ENCODE data around the gene MOCOS.
A peak's percentile ranks its signal among the peaks of the same experiment; 100 is the strongest.

Gene MOCOS

DNA sequence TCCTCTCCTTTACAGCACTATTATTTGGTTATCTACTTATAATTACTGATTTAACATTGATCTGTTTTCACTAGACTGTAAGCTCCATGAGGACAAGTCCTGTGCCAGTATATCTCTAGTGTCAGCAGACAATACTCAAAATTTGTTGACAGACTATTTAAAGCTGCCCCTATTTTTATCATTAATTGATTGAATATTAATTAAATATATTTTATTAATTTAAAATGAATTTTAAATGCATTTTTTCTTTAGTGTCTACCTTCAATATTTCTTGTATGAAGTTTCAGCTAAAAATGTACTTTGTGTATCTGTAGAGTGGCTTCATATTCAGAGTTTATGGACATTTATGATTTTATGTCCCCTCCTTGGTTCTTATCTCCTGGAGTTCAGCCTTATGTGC, 83.9 kb downstream of the MOCOS start:
- no peak for DNase-seq (ENCODE audit: low spot score)

- DNase-seq (ENCODE audit: low spot score), result no peak
Observed at GRCh38 chr18:36273347-36273746, 86.0 kb downstream of the MOCOS start.

- DNase-seq (ENCODE audit: low spot score), result no peak
Observed at GRCh38 chr18:36274083-36274715, 86.9 kb downstream of the MOCOS start.

- no peak for DNase-seq (ENCODE audit: low spot score)
Observed at GRCh38 chr18:36275561-36275960, 88.3 kb downstream of the MOCOS start.

DNA sequence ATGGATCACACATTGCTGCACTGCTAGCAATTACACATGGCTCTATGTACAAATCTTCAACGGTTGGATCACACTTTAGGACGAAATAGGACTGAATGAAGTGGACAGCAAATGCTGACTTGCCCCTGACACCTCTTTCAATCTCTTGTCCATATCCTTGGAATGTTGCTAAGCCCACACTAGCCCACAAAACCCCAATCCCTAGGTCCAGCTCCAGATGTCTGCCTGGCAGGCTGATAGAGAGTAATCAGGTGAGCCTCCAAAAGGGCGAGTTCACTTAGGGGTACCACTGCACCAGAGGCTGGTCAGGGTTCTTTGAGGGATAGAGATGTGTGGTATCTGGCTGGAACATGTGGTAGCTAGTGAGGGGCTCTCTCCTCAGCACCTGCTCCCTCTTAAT, 91.7 kb downstream of the MOCOS start:
- no peak for DNase-seq (ENCODE audit: low spot score)

GRCh38 chr18:36281936-36282335, 94.6 kb downstream of the MOCOS start:
- DNase-seq (ENCODE audit: low spot score), result no peak

DNA sequence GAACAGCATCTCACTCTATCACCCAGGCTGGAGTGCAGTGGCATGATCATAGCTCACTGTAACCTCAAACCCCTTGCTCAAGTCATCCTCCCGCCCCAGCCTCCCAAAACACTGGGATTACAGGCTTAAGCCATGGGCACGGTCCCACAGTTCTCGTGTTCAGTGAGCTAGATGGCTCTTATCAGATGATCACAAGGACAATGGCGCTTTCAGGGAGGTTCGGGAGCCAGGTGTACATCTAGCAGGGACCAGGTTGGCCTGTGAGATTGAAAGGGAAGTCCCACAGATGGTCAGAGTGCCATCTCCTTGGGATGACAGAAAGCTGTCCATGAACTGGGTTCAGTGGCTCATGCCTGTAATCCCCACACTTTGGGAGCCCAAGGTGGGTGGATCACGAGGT, 96.2 kb downstream of the MOCOS start:
- DNase-seq (ENCODE audit: low spot score), result no peak

GRCh38 chr18:36284268-36284667, 97.0 kb downstream of the MOCOS start:
- DNase-seq (ENCODE audit: low spot score), result no peak

- DNase-seq (ENCODE audit: low spot score), result peak; percentile 80
Observed at GRCh38 chr18:36284671-36285295, 97.5 kb downstream of the MOCOS start.

GRCh38 chr18:36287653-36288052, 100.4 kb downstream of the MOCOS start:
- no peak for DNase-seq (ENCODE audit: low spot score)

DNA sequence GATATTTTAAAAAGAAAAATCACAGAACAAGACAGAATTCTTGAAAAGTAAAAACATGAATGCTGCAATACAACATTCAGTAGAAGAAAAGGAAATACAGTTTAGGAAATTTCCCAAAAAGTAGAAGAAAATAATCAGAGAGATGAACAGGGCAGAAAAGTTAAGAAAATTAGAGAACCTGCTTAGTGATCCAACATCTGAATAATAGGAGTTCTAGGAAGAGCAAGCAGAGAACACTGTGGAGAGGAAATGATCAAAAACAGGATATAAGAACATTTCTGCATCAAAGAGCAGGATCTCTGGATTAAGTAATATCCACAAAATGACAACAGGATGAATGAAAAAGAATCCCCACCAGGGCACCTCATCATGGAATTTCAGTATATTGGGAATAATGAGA, 101.4 kb downstream of the MOCOS start:
- DNase-seq (ENCODE audit: low spot score), result no peak

DNA sequence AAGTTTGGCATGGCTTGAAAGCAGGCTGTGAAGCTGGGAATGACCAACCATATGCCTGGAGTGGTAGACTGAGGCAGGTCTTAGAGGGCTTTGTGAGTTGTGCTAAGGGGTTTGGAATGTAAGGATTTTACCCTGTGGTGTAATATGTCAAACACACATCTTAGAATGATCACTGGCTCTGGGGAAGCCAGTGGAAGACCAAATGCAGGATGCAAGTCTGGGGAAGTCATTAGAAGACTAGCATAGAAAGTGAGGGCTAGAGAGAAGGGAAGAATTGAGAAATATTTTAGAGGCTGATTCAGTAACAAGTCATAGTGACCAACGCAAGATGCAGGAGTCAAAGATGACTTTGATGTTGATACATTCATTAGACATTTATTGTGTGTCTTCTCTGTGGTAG, 106.7 kb downstream of the MOCOS start:
- DNase-seq (ENCODE audit: low spot score), result no peak

- no peak for DNase-seq (ENCODE audit: low spot score)
Observed at GRCh38 chr18:36295214-36295613, 107.9 kb downstream of the MOCOS start.

GRCh38 chr18:36295880-36296301, 108.6 kb downstream of the MOCOS start:
- no peak for DNase-seq (ENCODE audit: low spot score)

- peak; percentile 89 for DNase-seq (ENCODE audit: low spot score)
Observed at GRCh38 chr18:36296650-36297416, 109.5 kb downstream of the MOCOS start.

DNA sequence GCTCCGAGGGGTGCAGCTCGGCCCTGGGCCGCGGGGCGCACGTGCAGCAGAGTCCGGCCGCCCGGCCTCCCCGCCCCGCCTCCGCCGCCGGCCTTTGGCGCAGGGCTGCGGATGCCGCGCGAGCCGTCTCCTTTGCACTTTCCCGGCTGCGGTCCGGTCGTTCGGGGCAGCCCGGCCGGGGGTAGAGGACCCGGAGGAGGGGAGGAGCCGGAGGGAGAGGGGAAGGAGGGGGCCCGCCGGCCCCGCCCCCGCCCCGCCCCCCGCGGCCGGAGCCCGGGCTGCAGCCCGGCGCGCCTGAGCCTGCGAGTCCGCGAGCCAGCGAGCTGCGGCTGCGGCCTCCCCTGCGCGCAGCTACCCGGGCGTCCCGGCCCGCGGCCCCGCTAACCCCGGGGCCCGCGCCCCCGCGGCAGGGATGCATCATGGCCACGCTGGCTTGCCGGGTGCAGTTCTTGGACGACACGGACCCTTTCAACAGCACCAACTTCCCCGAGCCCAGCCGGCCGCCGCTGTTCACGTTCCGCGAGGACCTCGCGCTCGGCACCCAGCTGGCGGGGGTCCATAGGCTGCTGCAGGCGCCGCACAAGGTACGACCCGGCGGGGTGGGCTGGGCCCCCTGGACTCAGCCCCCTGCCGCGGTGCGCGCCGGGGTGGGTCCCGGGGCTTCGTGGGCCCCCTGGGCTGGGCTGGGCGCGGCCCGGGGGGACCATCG, 110.3 kb downstream of the MOCOS start, which contains the start of gene FHOD3:
Gene FHOD3, plus strand, starts transcription at position 297 of the 709 bp plus-strand sequence. Its CDS starts 123 bp downstream, at position 420.
- peak; percentile 43 for DNase-seq (ENCODE audit: low spot score)

DNA sequence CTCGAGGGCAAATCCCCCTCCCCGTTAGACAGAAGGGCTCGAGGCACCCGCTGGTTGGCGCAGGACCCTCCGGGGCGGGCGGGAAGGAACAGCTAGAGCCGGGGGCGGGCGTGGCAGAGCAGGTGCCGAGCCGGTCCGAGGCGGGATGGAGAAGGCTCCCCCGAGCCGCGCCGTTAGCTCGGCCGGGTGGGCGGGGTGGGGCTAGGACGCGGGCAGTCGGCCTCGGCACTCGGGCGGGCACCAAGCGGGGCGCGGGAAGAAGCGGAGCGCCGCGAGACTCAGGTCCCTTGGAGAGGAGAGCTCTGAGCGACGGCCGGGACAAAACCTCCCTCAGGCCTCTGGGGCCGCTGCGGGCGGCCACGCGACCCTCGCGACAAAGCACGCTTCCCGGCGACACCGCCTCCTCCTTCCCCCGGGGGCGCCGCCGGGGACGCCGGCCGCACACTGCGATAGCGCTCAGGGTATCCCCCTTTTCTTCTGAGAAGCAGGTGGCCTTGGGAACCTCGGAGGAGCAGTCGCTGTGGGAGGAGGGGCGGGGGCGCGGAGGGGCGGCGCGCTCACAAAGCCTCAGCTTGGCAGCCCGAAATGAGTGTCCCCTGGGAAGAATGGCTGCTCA, 110.9 kb downstream of the MOCOS start:
- no peak for DNase-seq (ENCODE audit: low spot score)

DNA sequence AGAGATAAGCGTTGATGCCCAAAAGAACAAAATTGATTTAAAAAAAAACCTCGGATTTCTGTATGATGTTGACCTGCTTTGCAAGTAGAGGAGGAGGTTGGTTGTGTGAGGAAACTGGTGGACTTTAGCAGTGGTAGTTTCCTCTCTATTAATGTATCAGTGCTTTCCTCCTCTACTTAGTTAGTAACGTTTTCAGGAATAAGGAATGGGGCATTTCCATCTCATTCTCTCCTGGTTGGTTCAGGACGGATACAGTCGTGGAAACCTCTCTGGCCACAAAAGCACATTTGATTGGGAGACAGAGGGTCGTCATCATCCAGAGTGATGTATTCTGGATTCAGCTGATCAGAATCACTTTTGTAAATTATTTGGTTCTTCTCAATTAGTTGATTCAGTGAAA, 111.7 kb downstream of the MOCOS start:
- no peak for DNase-seq (ENCODE audit: low spot score)

DNA sequence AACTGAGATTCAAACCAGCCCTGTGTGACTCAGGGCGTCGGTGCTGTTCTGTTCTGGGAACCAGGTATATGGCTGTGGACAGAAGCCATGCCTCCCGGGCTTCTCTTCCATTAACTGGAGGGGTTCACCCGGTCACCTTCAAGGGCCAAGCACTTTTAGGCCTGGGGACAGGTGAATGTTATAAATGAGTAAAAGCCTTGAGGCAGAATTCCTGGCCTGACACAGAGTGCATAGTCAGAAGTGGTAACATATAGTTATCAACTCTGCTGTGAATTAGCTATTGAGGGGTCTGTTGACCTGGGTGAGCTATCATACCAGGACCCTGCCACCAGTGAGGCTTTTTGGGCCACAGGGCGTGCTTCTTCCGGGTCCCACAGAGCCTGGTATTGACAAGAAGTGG, 112.9 kb downstream of the MOCOS start:
- no peak for DNase-seq (ENCODE audit: low spot score)

GRCh38 chr18:36301884-36302283, 114.6 kb downstream of the MOCOS start:
- no peak for DNase-seq (ENCODE audit: low spot score)

GRCh38 chr18:36302676-36303075, 115.4 kb downstream of the MOCOS start:
- DNase-seq (ENCODE audit: low spot score), result no peak

DNA sequence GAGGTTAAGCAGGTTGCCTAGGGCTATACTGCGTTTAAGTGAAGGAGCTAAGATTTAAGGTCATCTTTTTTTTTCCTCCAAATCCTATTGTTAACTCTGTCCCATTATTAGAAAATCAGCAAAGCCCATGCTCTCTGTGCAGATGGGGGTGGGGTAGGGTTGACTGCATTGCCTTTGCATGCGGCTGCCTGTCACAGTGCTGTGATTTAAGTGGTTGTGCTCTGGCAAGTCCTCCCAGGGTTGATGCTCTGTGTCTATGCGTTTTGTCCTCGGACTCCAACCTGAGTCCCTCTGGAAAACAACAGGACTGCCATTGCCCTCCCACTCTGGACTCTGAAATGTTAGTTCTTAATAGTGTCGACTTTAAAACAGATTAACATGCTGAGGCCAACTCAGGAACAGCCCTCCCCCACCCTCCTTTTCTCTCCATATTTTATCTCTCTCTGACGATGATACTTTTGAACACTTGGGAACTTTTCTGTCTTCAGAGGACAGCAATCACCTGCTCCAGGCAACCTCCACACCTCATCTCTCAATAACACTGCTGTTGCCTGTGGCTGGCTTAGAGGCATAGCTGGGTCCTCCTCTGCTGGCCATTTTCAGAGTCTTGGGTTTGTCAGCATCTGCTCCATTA, 116.0 kb downstream of the MOCOS start:
- no peak for DNase-seq (ENCODE audit: low spot score)

All from Ammon's horn (tissue), 1 donor.